Skeletal muscle tissue (tissue), 4 donors: ENCODE measurements around the gene RTL10. TPM values are rescaled to one million over a fixed set of nuclear protein-coding genes. Genes with fewer than 3 reads are reported as not detected.
"Not testable (repeated sequence)": the region's sequence is repeated elsewhere in the genome, so short reads cannot be mapped to it uniquely, and the experiment has no call there.

Experiments
- H3K27ac ChIP-seq: one replicate; pipeline ENCODE4 v1.7.0; 2013; ENCODE audit warnings: mild to moderate bottlenecking, low read depth, low read length, inconsistent platforms
- H3K27me3 ChIP-seq, 3 donors: one replicate each; pipeline ENCODE4 v1.7.0; 2013; ENCODE audit warnings: low read length in 3 of 3; ENCODE audit not compliant: control insufficient read depth in 3 of 3, insufficient read depth in 3 of 3
- H3K36me3 ChIP-seq, 3 donors: one replicate each; pipeline ENCODE4 v1.7.0; 2013; ENCODE audit warnings: low read length in 3 of 3; ENCODE audit not compliant: control insufficient read depth in 3 of 3, insufficient read depth in 3 of 3
- H3K4me1 ChIP-seq, 3 donors: one replicate each; pipeline ENCODE4 v1.7.0; 2013; ENCODE audit warnings: low read length in 3 of 3, mild to moderate bottlenecking in 3 of 3; ENCODE audit not compliant: control insufficient read depth in 3 of 3, insufficient read depth in 3 of 3
- H3K4me3 ChIP-seq, 3 donors: one replicate each; pipeline ENCODE4 v1.7.0; 2013; ENCODE audit warnings: low read length in 3 of 3
- H3K9ac ChIP-seq, 3 donors: one replicate each; pipeline ENCODE4 v1.7.0; 2013; ENCODE audit warnings: low read length in 3 of 3, mild to moderate bottlenecking in 3 of 3, moderate library complexity in 2 of 3, low read depth in 1 of 3
- H3K9me3 ChIP-seq, 3 donors: one replicate each; pipeline ENCODE4 v1.7.0; 2013; ENCODE audit warnings: low read length in 3 of 3; ENCODE audit not compliant: control insufficient read depth in 3 of 3
- total RNA-seq: library from RNA; depleted of rRNA; stranded (reverse); fragments of >200 nt; gene quantifications from one replicate; pipeline ENCODE4 v1.2.3, GENCODE V29; 2014
- donor health status: Osteomylitis.

Gene RTL10
- total RNA-seq, 1 donor from 2014 or later, result 9.4 TPM

DNA sequence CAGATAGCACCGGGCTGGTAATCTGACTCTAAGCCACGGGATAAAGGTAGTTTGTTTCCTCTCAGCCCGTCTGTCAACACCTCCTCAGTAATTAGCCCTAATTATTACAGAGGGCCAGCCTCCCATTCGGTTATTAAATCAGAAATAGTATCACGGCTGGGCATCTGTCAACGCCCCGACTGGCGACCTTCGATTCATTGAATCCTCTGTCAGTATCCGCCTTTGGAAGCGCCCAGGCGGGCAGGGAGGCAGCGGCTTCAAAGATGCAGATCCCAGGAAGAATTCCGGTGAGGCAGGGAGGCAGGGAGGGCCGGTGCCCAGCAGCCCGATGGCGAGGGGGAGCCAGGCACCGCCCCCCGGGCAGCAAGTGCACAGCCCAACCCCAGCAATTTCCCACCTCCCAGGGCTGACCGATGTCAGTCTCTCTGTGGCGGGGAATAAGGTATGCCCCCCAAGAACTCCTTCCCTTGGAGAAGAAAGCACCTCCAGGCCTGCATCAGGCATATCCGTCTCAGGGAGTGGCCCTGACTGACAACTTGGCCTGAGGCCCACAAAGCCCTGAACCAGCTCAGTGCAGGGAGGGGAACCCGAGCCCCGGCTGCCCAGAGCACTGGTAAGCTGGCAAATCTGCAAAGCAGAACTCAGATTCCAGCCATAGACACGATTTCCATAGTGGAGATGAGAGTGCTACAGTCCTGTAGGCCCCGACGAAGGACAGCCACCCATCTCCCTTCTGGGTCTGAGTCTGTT is 11.4 kb downstream of the RTL10 start:
- no peak overlapping the region for H3K4me3 ChIP-seq
- no peaks in the 10 kb centered on the region for H3K27me3 ChIP-seq
- peaks cover 0 to 7% (median 5%) of the 10 kb centered on the region in 3 donors for H3K36me3 ChIP-seq
- H3K9me3 ChIP-seq, result no peaks in the 10 kb centered on the region
- no peak overlapping the region for H3K27ac ChIP-seq
- peaks cover 21 to 38% (median 22%) of the 10 kb centered on the region in 3 donors for H3K4me1 ChIP-seq
- H3K9ac ChIP-seq, result peak overlapping the region; percentile 8 to 45 (median 10)

DNA sequence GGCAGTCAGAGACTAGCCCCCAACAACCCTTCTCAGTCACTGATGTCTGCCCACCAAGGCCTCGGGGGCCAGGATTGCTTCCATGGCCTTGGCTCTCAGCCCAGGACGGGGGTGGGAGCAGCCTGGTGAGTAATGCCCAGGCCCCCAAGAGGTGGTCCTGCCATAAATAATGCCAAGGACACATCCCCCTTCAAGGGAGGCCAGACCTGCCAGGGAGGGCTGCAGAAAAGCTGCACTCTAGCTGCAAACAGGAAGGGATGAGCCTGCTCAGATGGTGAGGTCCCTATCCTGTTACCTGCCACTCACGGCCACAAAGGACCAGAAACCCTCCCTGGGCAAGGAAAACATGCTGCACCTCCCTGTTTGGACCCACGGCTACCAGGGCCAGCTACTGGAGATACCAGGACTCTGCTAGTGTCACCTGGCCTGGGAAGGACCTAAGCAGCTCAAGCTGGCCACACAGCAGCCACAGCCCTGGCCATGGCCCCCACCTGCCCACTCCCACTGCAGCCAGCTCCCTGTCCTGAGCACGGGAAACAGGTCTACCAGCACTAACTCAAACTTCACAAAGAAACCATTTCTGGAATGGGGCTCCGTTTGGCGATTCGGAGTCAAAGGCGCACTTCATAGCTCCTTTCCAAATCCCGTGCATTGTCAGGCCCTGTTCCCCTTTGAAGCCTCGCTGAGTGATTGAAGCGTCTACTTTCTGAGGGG is 12.1 kb downstream of the RTL10 start:
- Histone ChIP-seq H3K36me3 (peaks cover 0 to 7% (median 5%) of the 10 kb centered on the region in 3 donors), H3K9ac (peak overlapping the region in 1 of 3 donors; percentile 9), H3K27me3 (no peaks in the 10 kb centered on the region), H3K27ac (no peak overlapping the region), H3K4me1 (peaks cover 21 to 35% (median 22%) of the 10 kb centered on the region in 3 donors), H3K4me3 (no peak overlapping the region), H3K9me3 (no peaks in the 10 kb centered on the region)

DNA sequence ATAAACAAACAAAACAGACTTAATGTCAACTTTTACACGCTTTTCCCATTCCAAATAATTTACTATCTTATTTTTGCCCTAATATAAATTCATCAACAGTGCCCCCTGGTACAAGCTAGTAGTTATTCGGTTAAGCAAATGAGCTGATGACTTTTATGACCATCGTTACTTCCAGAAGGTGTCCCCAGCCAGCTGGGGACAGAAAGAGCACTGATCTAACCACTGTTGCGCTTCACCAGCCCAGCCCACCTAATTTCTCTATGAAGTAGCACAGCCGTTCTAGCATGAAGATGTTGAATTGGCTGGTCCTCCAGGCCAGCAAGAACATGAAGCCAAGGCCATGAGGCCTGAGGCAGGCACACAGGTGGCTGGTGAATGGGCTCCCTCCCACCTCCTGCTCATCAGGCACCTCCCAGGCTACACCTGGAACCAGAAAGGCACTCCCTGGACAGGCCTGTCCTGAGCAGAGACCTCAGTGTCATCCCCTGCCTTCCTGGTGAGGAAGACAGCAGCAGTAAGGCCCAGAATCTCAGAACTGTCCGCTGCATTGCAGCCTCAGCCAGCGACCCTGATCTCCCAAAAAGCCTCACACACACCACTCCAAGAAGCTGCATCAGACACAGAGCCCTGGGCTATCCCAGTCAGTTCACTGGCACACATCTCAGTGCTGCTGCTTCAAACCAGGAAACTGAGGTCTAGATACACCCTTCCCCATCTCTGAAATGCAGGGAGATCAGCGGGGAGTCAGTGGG is 12.9 kb downstream of the RTL10 start:
- Histone ChIP-seq H3K9ac (peak overlapping the region in 1 of 3 donors; percentile 16), H3K4me1 (peaks cover 21 to 35% (median 22%) of the 10 kb centered on the region in 3 donors), H3K4me3 (no peak overlapping the region), H3K36me3 (peaks cover 0 to 4% (median under 1%) of the 10 kb centered on the region in 3 donors), H3K9me3 (no peaks in the 10 kb centered on the region), H3K27me3 (no peaks in the 10 kb centered on the region), H3K27ac (no peak overlapping the region)

DNA sequence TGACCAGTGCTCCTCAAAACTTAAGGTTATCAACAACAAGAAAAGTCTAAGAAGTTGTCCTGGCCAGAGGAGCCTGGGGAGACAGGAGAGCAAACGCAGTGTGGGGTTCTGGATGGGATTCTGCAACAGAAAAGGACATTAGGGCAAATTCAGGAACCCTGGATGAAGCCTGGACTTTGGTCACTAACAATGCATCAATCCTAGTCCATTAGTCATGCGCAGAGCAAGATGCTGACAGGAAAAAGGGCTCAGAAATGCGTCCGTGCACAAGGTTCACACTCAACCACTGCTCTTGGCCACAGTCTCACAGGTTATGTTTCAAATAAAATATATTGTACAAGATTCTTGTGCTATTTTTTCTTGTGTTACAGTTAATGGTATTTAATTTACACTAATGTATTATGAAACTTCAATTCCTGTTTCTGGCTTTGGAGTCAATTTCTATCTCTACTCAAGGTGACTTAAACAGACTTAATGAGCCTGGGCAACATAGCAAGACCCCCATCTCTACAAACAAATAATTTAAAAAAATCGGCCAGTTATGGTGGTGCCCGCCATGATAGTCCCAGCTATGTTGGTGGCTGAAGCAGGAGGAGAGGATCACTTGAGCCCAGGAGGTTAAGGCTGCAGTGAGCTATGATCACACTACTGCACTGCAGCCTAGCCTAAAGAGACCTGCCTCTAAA is 13.6 kb downstream of the RTL10 start:
- H3K36me3 ChIP-seq, result peaks cover 0 to 2% (median 0%) of the 10 kb centered on the region in 3 donors
- H3K4me3 ChIP-seq, result no peak overlapping the region
- no peak overlapping the region for H3K27ac ChIP-seq
- H3K9ac ChIP-seq, result no peak overlapping the region
- no peaks in the 10 kb centered on the region for H3K9me3 ChIP-seq
- no peaks in the 10 kb centered on the region for H3K27me3 ChIP-seq
- H3K4me1 ChIP-seq, result peaks cover 20 to 34% (median 21%) of the 10 kb centered on the region in 3 donors

DNA sequence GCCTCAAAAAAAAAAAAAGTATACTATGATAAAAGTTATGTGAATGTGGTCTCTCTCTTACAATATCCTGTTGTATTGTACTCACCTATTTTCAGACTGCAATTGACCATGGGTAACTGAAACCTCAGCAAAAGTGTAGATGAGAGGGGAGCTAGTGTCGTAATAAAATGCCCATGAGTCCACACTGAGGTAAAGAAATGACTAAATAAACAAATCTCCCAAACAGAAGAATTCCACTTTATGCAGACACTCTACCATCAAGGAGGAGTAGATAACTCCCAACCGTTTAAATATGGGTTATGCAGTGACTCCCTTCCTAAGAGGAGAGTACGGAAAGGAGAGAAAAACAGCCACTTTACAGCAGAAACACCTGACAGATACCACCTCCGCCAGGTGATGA is 14.6 kb downstream of the RTL10 start:
- no peak overlapping the region for H3K27ac ChIP-seq
- H3K36me3 ChIP-seq, result peaks cover 0 to 2% (median 0%) of the 10 kb centered on the region in 3 donors
- no peaks in the 10 kb centered on the region for H3K9me3 ChIP-seq
- no peaks in the 10 kb centered on the region for H3K27me3 ChIP-seq
- H3K4me3 ChIP-seq, result no peak overlapping the region
- no peak overlapping the region for H3K9ac ChIP-seq
- H3K4me1 ChIP-seq, result peaks cover 18 to 24% (median 18%) of the 10 kb centered on the region in 3 donors

DNA sequence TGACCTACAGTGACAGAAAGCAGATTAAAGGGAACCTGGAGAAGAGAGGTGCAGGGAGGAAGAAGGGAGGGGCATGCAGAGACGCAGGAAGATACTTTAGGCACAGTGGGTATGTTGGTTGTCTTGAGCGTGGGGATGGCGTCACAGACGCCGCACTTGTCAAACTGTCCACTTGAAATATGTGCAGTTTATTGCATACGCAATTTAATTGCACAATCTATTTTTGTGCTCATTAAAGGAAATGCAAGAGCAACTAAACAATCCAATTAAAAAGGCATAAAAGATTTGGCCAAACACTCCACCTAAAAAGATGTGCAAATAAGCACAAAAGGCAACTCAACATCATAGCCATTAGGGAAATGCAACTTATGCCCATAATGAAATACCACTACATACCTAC is 16.8 kb downstream of the RTL10 start:
- Histone ChIP-seq H3K9me3 (no peaks in the 10 kb centered on the region), H3K4me3 (no peak overlapping the region), H3K36me3 (peaks cover 0 to 2% (median 0%) of the 10 kb centered on the region in 3 donors), H3K27me3 (no peaks in the 10 kb centered on the region), H3K9ac (no peak overlapping the region), H3K4me1 (peaks cover 0 to 3% (median 0%) of the 10 kb centered on the region in 3 donors), H3K27ac (no peak overlapping the region)

DNA sequence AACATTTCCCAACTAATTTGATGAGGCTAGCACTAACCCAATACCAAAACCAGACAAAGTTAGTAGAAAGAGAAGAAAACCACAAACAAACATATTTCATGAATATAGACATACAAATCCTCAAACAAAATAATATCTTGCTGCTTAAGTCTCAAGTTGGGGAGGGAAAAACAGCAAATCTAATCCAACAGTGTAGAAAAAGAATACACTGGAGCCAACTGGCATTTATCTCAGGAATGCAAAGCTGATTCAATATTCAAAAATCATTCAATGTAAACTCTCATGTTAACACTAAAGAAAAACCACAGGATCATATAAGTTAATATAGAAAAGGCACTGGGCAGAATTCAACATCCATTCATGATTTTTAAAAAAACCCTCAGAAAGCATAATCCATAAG is 18.2 kb downstream of the RTL10 start:
- H3K27ac ChIP-seq, result no peak overlapping the region
- peaks cover 0 to 2% (median 0%) of the 10 kb centered on the region in 3 donors for H3K36me3 ChIP-seq
- no peak overlapping the region for H3K4me3 ChIP-seq
- H3K4me1 ChIP-seq, result no peaks in the 10 kb centered on the region
- no peak overlapping the region for H3K9ac ChIP-seq
- no peaks in the 10 kb centered on the region for H3K9me3 ChIP-seq
- H3K27me3 ChIP-seq, result no peaks in the 10 kb centered on the region

DNA sequence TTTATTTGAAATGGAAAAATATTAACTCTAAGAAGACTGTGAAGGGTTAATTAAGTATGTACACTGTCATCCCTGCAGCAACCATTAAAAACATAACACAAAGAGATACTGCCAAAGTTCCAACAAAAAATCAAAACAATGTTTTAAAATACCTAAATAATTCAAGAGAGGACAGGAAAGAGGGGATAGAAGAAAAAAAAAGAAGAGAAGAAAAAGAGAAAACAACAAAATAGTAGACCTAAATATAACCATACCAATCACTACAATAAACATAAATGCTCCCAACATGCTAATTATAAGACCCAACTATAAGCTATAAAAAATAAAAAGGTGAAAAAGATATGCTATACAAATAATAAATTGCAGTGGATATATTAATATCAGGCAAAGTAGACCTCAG is 20.1 kb downstream of the RTL10 start:
- Histone ChIP-seq H3K9ac (no peak overlapping the region), H3K27ac (no peak overlapping the region), H3K4me1 (no peaks in the 10 kb centered on the region), H3K27me3 (no peaks in the 10 kb centered on the region), H3K36me3 (no peaks in the 10 kb centered on the region), H3K9me3 (no peaks in the 10 kb centered on the region), H3K4me3 (no peak overlapping the region)

DNA sequence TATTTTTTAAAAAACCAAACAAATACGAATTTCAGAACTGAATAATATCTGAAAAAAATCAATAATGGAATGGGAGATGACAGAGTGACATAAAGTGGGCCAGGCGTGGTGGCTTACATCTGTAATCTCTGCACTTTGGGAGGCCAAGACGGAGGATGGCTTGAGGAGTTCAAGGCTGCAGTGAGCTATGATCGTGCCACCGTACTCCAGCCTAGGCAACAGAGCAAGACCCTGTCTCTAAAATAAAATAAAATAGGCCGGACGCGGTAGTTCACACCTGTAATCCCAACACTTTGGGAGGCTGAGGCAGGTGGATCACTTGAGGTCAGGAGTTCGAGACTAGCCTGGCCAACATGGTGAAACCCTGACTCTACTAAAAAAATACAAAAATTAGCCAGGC is 21.3 kb downstream of the RTL10 start:
- not testable (repeated sequence) for H3K9ac ChIP-seq, H3K4me1 ChIP-seq, H3K27me3 ChIP-seq, H3K27ac ChIP-seq, H3K4me3 ChIP-seq, H3K9me3 ChIP-seq, H3K36me3 ChIP-seq
